HG03039 (cell line): ENCODE data around the gene UHMK1.
"Not testable (repeated sequence)": the region's sequence is repeated elsewhere in the genome, so short reads cannot be mapped to it uniquely, and the experiment has no call there.

ENCODE experiments used
- ATAC-seq: cut with Tn5 transposase; IDR thresholded peaks from one replicate; pipeline ENCODE4 v1.9.1; 2021; ENCODE audit warnings: mild to moderate bottlenecking, moderate library complexity; ENCODE audit not compliant: unreplicated experiment

The UHMK1 gene, protein sequence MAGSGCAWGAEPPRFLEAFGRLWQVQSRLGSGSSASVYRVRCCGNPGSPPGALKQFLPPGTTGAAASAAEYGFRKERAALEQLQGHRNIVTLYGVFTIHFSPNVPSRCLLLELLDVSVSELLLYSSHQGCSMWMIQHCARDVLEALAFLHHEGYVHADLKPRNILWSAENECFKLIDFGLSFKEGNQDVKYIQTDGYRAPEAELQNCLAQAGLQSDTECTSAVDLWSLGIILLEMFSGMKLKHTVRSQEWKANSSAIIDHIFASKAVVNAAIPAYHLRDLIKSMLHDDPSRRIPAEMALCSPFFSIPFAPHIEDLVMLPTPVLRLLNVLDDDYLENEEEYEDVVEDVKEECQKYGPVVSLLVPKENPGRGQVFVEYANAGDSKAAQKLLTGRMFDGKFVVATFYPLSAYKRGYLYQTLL

DNA sequence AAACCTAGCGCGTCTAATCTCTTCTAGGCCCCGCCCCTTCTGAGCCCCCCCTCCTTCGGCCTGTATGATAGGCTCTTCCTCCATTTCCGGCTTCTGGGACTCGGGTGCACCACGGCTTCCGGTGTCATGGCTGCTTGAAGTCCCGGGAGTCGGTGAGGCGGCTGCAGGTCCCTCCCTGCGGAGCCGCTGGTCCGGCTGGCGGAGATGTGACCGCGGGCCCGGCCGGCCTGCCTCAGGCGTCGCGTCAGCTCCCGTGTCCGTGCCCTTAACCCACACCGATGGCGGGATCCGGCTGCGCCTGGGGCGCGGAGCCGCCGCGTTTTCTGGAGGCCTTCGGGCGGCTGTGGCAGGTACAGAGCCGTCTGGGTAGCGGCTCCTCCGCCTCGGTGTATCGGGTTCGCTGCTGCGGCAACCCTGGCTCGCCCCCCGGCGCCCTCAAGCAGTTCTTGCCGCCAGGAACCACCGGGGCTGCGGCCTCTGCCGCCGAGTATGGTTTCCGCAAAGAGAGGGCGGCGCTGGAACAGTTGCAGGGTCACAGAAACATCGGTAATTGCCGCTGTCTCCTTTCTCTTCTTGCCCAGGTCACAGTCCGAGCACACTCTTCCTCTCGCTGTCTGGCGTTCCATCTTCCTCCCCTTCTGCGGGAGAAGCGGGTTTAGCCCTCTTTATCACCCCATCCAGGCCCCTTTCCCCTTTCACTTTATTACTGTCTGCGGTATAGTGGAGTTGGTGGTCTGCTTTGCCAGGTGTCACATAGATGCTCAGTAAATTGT lies at the start of gene UHMK1:
TSS of gene UHMK1 (plus strand) at position 96 of the 773 bp plus-strand sequence. CDS start at position 279, 183 bp downstream.
- ATAC-seq, result peak; percentile 98

DNA sequence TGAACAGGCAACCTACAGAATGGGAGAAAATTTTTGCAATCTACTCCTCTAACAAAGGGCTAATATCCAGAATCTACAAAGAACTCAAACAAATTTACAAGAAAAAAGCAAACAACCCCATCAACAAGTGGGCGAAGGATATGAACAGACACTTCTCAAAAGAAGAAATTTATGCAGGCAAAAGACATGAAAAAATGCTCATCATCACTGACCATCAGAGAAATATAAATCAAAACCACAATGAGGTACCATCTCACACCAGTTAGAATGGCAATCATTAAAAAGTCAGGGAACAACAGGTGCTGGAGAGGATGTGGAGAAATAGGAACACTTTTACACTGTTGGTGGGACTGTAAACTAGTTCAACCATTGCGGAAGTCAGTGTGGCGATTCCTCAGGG lies 43.3 kb upstream of the UHMK1 start:
- ATAC-seq, result not testable (repeated sequence)

DNA sequence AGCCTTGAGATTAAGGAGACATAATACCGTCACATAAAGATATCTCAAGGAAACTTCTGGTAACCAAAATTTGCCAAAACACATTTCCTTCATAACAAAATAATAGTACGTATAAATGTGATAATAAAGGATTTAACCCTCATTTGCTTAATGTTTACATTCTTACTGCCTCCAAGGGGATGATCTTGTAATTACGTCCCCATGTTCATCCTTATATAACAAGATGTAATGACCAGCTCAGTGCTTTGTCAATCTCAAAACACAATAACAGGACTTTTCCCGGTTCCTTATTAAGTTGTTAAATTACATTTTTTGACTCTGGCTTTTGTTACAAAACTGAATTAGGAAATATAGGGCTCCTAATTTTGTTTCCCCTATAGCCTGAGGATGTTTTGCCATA lies 41.3 kb upstream of the UHMK1 start:
- ATAC-seq, result no peak

DNA sequence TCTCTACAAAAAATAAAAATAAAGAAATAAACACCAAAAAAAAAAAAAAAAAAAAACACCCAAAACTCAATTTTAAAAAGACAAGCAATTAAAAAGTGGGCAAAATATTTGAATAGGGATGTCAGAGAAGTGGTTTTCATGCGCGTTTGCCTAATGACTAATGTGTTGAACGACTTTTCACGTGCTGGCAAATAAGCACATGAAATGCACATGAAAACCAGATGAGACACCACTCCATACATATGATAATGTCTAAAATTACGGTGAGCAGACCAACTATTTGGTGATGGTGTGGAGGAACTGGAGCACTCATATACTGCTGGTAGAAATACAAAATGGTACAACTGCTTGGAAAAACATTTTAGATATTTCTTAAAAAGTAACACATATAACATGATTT lies 39.4 kb upstream of the UHMK1 start:
- ATAC-seq, result no peak

DNA sequence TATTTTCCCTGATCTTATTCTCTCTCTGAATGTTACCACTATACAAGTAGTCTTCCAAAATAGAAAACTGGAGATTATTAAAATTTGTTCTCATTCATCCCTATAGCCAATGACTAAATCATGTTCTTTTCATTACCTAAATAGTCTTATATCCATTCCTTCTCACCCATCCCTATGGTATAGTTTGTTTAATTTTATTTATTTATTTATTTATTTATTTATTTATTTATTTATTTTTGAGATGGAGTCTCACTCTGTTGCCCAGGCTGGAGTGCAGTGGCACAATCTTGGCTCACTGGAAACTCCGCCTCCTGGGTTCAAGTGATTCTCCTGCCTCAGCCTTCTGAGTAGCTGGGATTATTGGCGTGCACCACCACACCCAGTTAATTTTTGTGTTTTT lies 35.2 kb upstream of the UHMK1 start:
- not testable (repeated sequence) for ATAC-seq

DNA sequence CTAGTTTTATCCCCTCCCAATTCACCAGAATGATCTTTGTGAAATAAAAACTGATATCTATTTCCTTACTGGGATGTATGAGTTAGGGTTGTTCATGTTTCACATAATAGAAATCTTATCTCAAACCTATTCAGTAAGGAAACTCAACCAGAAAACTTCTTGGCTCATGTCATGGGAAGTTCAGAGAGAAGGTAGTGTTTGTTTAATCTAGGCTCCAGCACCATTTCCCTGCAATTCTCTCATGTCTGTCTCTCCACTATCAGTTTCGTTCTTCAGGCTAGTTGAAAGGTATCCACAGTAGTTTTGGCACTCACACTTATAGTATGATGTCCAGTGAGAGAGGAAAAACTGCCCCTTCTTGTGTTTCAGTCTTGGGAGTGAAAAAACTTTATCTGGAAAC lies 34.6 kb upstream of the UHMK1 start:
- ATAC-seq, result no peak

DNA sequence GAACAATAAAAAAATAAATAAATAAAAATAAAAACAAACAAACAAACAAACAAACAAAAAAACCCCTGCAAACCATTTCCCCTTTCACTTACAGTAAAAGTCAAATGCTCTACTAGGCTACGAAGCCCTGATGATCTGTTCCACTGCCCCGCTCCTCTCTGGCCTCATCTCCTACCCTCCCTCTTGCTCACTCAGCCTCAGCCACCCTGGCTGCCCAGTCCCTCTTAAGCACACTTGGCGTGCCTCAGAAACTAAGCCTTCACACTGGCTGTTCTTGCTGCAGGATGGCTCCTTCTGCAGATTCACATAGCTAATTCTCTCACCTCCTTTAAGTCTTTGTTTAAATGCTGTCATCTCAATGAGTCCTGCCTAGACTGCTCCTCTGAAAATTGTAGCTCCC lies 30.8 kb upstream of the UHMK1 start:
- ATAC-seq, result no peak

DNA sequence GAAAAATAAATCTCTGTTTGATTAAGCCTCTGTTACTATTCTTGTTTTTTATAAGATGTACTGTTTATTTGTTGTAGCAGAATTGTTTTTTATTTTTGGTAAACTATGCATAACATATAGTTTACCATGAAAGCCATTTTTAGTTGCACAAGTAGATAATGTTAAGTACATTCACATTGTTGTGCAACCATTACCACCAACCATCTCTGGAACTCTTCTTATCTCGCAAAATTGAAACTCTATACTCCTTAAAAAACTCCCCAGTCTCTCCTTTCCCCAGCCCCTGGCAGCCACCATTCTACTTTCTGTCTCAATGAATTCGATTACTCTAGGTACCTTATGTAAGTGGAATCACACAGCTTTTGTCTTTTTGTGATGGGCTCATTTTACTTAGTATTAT lies 27.4 kb upstream of the UHMK1 start:
- ATAC-seq, result no peak

DNA sequence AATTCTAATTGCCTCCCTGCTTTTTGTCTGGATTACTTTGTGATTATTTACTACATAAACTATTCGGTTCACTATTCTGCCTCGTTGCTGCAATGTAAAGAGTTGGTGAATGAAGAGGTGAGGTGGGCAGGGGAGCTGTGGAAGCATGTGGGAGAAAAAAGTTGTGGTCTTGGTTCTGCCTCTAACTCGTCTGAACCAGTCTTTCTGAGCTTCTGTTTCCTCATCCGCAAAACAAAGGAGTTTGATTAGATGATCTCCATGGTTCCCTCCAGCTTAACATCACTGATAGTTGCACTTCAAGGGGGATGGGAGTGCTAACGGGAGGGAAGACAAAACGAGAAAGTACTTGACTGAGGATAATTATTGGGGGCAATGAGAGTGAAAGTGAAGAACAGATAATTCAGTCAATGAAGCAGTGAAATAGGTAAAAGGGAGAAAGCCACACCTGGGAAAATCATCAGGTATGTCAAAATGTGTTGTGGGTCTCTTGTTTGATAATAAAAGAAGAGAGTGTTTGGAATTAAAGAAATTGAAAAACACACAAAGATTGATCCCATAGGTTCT lies 26.2 kb upstream of the UHMK1 start:
- ATAC-seq, result no peak

DNA sequence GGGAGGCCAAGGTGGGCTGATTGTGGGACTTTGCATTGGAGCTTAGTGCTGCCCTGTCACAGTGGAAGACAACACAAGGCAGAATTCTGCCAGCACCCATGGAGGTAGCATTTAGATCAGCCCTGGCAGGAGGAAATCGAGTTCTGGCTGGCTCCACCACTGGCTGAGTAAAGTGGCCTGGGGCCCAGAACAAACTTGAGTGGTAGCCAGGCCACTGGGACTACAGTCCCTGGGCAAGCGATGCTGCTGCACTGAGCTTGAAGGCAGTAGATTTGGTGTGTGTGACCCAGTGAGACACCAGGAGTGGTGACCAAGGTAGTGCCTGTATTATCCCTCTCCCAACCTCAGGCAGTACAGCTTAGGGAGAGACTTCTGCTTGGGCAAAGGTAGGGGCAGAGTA lies 22.5 kb upstream of the UHMK1 start:
- ATAC-seq, result no peak

DNA sequence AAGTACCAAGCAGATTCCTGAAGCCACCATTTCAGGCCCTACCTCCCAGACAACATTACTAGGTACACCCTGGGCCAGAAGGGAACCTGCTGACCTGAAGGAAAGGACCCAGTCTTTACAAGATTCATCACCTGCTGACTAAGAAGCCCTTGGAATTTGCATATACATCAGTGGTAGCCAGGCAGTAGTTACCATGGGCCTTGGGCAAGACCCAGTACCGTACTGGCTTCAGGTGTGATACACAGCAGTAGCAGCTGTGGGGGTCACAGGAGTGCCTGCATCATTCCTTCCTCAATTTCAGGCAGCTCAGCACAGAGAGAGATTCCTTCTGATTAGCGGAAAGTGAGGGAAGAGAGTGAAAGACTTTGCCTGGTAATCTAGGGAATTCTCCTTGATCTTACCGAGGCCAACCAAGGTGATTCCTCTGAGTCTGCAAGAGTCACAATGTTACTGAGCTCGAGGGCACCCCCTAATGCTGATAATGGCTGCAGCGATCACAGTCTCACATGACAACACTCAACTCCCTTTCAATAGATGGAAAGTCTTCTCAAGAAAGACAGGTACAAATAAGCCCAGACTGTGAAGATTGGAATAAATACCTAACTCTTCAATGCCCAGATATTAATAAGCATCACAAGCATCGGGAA lies 22.0 kb upstream of the UHMK1 start:
- ATAC-seq, result no peak

DNA sequence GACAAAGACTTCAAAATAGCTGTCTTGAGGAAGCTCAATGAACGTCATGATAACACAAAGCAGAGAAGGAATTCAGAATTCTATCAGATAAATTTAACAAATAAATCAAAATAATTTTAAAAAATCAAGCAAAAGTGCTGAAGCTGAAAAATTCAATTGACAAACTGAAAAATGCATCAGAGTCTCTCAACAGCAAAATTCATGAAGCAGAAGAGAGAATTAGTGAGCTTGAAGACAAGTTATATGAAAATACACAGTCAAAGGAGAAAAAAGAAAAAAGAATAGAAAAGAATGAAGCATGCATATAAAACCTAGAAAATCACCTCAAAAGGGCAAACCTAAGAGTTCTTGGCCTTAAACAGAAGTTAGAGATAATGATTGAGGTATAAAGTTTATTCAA lies 21.0 kb upstream of the UHMK1 start:
- ATAC-seq, result no peak

DNA sequence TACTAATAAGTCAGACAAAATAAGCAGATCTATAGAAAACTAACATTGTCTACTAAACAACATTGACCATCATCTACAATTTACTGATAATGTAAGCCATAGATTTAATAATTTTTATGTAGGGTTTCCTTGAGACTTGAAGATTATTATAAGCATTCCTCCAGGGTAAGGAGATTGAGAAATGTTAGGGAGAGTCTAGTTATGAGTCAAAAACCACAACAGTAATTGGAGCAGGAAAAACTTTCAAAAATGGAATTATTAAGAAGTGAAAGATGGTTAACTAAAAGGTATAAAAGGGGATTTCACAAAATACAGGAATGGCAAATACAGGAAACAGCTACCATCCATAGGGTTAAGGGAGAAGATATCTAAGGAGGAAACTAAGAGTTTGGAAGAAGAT lies 12.4 kb upstream of the UHMK1 start:
- no peak for ATAC-seq

DNA sequence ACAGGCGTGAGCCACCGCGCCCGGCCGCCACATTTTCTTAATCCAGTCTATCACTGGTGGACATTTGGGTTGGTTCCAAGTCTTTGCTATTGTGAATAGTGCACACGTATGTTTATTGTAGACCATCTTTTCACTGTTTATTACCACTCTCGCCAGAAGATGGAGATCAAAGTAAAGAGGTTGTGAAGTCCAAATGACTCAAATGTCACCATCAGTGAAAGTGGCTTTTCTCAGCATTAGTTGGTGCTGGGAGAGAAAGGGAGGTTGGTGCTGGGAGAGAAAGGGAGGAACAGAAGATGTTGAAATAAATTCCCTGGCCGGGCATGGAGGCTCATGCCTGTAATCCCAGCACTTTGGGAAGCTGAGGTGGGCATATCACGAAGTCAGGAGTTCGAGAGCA lies 10.4 kb upstream of the UHMK1 start:
- ATAC-seq, result no peak

DNA sequence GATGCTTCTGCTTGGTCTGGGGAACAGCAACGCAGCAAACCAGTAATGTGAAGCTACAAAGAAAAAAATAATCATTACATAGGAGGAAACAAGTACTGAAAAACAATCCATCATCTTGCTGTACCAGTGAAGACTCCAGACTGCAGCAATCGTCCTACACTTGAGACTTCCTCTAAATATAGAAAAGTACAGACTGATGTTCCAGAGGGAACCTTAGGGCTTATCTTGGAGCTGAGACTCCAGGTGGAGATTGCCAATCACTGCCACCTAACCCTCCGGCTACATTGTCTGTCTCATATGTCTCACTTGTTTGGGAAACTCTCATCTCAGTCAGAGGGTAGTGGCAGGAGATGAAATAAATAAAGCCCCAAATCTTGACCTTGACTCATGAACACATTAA lies 9.4 kb upstream of the UHMK1 start:
- ATAC-seq, result no peak

DNA sequence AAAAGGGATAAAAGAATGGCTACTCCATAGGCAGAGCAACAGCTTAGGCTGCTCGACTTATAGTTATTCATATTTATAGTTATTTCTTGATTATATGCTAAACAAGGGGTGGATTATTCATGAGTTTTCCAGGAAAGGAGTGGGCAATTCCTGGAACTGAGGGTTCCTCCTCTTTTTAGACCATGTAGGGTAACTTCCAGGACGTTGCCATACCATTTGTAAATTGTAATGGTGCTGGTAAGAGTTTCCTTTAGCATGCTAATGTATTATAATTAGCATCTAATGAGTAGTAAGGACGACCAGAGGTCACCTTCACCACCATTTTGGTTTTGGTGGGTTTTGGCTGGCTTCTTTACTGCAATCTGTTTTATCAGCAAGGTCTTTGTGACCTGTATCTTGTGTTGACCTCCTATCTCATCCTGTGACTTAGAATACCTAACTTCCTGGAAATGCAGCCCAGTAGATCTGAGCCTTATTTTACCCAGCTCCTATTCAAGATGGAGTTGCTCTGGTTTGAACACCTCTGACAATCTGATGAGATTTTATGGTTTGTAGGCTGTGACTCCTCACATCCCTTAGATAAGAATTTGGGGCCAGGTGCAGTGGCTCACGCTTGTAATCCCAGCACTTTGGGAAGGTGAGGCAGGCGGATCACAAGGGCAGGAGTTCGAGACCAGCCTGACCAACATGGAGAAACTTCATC lies 1.9 kb upstream of the UHMK1 start:
- not testable (repeated sequence) for ATAC-seq

DNA sequence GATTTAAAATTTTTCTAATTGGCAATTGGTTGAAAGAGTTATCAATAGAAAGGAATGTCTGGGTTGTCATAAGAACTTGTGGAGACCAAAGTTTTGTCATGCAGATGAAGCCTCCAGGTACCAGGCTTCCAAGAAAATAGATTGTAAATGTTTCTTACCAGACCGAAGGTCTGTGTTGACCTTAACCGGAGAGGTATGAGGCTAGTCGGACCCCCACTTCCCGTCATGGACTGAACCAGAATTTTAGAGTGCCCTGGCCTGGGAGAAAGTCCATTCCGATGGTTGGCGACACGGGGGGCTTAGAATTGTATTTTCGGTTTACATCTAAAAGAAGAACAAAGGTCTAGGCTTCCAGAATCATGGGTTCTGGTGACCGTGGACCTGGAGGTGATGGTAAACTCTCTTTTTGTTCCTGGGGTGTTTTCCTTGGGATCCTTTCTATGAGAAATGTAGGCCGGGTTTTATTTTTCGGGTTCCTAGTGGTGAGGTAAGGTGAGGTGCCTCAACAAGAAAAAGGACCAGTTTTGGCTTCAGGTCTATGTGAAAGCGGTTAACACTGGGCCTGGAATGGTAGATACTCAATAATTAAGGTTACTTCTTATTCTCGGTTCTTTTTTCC lies 405 bp upstream of the UHMK1 start:
- ATAC-seq, result no peak

DNA sequence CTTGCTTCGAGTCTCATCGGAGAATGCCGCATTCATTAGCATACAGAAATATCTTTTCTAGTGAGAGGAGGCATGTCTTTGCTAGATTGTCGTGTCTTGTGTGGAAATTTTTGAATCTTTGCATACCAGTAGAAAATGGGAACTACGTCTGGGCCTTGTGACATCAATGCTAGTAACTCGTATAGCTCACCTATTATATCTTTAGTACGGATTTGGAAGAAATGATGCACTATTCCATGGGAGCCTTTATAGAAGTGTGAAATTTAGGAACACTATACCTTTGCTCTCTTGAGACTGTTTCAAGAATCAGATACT lies 835 bp downstream of the UHMK1 start:
- ATAC-seq, result no peak

DNA sequence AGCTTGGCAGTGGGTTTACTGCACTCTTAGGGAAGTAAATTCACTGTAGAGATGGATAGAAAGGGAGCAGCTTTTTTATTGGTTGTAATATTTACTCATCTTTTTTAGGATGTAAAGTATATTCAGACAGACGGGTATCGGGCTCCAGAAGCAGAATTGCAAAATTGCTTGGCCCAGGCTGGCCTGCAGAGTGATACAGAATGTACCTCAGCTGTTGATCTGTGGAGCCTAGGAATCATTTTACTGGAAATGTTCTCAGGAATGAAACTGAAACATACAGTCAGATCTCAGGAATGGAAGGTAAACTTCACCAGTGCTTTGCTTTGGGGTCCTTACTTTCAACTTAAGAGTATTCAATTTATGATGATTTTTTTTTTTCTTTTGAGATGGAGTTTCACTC lies 3.2 kb downstream of the UHMK1 start:
- ATAC-seq, result no peak

DNA sequence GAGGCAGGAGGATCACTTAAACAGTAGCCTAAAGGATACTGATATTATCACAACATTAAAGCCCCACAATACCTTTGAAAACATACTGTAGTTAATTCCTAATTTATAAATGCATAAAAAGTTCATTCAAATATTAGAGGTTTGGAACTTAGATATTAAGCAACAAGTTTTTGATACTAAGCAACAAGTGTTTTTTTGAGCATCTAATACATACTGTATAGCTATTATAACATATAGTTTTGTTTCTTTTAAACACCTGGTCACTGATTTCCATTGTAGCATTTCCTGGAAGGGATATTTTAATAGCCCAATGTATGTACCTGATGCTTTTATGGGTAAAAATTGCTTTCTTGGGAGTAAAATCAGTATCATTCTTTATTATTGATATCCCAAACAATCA lies 4.5 kb downstream of the UHMK1 start:
- no peak for ATAC-seq

DNA sequence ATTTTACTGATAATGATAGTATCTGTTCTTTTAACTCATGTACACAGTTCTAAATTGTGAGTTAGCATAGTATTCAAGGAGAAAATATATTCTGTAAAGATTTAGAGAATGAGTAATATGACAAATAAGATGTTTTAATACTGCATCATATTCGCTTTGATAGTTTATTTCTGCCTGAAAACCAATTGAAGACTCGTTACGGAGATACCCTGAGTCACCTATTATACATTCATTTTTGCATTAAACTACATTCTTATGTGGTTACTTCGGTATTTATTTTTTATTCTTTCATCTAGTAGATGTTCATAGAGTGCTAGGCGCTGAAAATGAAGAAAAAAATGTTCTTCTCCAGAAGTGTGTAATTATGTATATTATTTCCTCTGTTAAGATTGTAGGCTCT lies 5.3 kb downstream of the UHMK1 start:
- ATAC-seq, result no peak
